HFF-Myc (cell line): Measurements from ENCODE around the gene RPL21.
"Not testable (repeated sequence)": the region's sequence is repeated elsewhere in the genome, so short reads cannot be mapped to it uniquely, and the experiment has no call there.

Experiments used
- DNase-seq: peaks from one replicate; pipeline ENCODE4 v3.0.0-alpha.2; 2011; ENCODE audit warnings: low read depth; ENCODE audit errors: extremely low read depth
- H3K4me3 ChIP-seq: replicated peaks from 2 replicates; pipeline ENCODE4 v1.5.1; 2011; ENCODE audit warnings: low read depth, mild to moderate bottlenecking, control low read depth, low read length
- CTCF ChIP-seq: IDR thresholded peaks from 2 replicates; pipeline ENCODE4 v1.5.1; 2012; ENCODE audit warnings: mild to moderate bottlenecking, low read depth, low read length, control low read depth; ENCODE audit errors: missing control alignments

RPL21 gene

GRCh38 chr13:27211771-27212364 lies 39.5 kb upstream of the RPL21 start:
- no peak for TF ChIP-seq CTCF
- DNase-seq = no peak

DNA sequence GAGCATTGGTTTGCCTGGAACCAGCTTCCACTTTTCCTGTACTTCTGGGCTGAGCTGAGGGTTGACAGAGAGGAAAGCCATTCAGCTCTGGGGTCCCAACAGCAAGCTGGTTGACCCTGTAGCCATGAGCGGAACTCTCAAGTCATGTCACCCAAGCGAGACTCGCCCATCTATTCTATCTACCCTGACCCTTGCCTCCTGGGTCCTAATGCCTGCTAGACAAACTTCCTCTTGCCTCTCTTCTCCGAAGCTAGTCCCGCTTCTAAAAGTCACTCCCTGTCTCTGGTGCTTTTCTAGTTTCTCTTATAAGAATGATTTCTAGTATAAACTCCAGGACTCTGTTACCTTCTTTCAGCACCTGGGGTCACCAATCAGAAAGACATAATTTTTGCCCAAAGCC lies 38.0 kb upstream of the RPL21 start:
- DNase-seq, H3K4me3 ChIP-seq: not testable (repeated sequence)

More at GRCh38 chr13:27211771-27212364, 39.5 kb upstream of the RPL21 start:
- H3K4me3 ChIP-seq = no peak overlapping the region

DNA sequence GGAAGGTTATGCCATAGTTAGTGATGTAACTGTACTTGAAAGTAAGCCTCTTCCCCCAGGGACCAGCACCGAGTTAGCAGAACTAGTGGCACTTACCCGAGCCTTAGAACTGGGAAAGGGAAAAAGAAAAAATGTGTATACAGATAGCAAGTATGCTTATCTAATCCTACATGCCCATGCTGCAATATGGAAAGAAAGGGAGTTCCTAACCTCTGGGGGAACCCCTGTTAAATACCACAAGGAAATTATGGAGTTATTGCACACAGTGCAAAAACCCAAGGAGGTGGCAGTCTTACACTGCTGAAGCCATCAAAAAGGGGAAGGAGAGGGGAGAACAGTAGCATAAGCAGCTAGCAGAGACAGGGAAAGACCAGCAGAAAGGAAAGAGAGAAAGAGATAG lies 33.6 kb upstream of the RPL21 start:
- DNase-seq, H3K4me3 ChIP-seq: not testable (repeated sequence)

DNA sequence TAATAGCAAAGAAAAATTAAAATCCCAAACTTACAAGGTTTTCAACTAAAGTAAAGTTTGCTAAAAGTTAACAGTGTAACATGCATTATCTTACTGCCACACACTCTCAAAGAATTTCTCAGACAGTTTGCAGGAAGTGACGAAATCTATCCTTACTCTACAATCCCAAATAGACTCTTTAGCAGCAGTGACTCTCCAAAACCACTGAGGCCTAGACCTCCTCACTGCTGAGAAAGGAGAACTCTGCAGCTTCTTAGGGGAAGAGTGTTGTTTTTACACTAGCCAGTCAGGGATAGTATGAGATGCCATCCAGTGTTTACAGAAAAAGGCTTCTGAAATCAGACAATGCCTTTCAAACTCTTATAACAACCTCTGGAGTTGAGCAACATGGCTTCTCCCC lies 32.5 kb upstream of the RPL21 start:
- DNase-seq, H3K4me3 ChIP-seq: not testable (repeated sequence)

- DNase-seq = no peak
- TF ChIP-seq CTCF = no peak
- no peak overlapping the region for H3K4me3 ChIP-seq
These were observed 31.7 kb upstream of the RPL21 start for GRCh38 chr13:27219611-27220010.

DNA sequence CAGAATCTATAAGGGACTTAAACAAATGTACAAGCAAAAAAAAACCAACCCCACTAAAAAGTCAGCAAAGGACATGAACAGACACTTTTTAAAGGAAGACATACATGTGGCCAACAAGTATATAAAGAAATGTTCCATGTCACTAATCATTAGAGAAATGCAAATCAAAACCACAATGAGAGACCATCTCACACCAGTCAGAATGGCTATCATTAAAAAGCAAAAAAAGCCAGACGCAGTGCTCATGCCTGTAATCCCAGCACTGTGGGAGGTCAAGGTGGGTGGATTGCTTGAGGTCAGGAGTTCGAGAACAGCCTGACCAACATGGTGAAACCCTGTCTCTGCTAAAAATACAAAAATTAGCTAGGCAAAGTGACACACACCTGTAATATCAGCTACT lies 29.3 kb upstream of the RPL21 start:
- not testable (repeated sequence) for DNase-seq, H3K4me3 ChIP-seq

DNA sequence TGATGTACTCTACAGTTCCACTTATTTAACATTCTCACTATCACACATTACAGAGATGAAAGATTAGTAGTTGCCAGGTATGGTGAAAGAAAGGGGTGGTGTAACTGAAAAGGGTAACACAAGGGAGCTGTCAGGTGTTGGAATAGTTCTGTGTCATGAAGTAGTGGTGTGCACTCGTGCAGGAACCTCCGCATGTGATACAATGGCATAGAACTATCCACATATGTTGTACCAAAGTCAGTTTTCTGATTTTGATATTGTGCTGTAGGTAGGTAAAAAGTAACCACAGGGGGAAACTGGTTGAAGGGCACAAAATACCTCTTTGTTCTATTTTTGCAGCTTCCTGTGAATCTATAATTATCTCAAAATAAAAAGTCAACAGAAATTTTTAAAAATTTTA lies 24.4 kb upstream of the RPL21 start:
- no peak for TF ChIP-seq CTCF
- DNase-seq = no peak
- H3K4me3 ChIP-seq = no peak overlapping the region

GRCh38 chr13:27228131-27228530 lies 23.2 kb upstream of the RPL21 start:
- DNase-seq = no peak
- H3K4me3 ChIP-seq = no peak overlapping the region
- no peak for TF ChIP-seq CTCF

DNA sequence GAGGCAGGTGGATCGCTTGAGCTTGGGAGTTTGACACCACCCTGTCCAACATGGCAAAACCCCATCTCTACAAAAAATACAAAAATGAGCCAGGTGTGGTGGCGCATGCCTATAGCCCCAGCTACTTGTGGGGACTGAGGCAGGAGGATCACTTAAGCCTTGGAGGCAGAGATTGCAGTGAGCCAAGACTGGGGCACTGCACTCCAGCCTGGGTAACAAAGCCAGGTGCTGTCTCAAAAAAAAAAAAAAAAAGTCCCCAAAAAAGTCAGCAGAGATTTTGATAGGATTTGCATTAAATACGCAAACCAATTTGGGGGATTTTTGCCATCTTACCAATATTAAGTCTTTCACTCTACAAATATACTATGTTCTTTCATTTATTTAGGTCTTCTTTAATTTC lies 21.7 kb upstream of the RPL21 start:
- no peak for TF ChIP-seq CTCF
- H3K4me3 ChIP-seq = no peak overlapping the region
- DNase-seq = no peak
